CD4-positive, alpha-beta T cell (primary cell): ENCODE measurements around the gene RPS6KA3. TPM values are rescaled to one million over a fixed set of nuclear protein-coding genes. Genes with fewer than 3 reads are reported as not detected.

ENCODE experiments used
- ATAC-seq: fragments of 200-7000 bp; cut with Tn5 transposase; one replicate; pipeline ENCODE4 v1.10.0; 2022; ENCODE audit warnings: mild to moderate bottlenecking; ENCODE audit not compliant: poor library complexity
- CTCF ChIA-PET: fragments of 350-600 bp; sonication (Branson Sonifier 250); formaldehyde crosslinking; loops from one replicate; lab custom pipeline; 2021; ENCODE audit warnings: antibody characterized with exemption, inconsistent platforms; lab: Charles Lee
- POLR2A ChIA-PET: fragments of 350-600 bp; sonication (Branson Sonifier 250); formaldehyde crosslinking; loops from one replicate; lab custom pipeline; 2021; ENCODE audit warnings: antibody characterized with exemption, inconsistent platforms; lab: Charles Lee
- DNase-seq, 14 experiments: peaks; one replicate each; pipeline ENCODE4 v3.0.0-alpha.2; 2013 to 2020; ENCODE audit warnings: mixed read lengths in 2 of 14
- H3K27ac ChIP-seq, 2 donors: one replicate each; pipeline versions ENCODE4 v1.5.1 to v1.7.0; 2013; ENCODE audit warnings: low read length in 2 of 2, low read depth in 1 of 2, mild to moderate bottlenecking in 1 of 2
- H3K27me3 ChIP-seq, 2 experiments: 1 replicate in 1 of 2; 2 replicates in 1 of 2; pipeline versions ENCODE4 v1.6.1 to v1.7.0; 2013; ENCODE audit warnings: low read length in 2 of 2, control low read depth in 1 of 2, mild to moderate bottlenecking in 1 of 2, moderate library complexity in 1 of 2; ENCODE audit not compliant: insufficient read depth in 2 of 2, control insufficient read depth in 1 of 2
- H3K36me3 ChIP-seq: one replicate; pipeline ENCODE4 v1.6.1; 2013; ENCODE audit warnings: low read length, control low read depth; ENCODE audit not compliant: insufficient read depth
- H3K4me1 ChIP-seq: one replicate; pipeline ENCODE4 v1.6.1; 2013; ENCODE audit warnings: low read length, control low read depth; ENCODE audit not compliant: insufficient read depth
- H3K4me3 ChIP-seq: one replicate; pipeline ENCODE4 v1.5.1; 2013; ENCODE audit warnings: mild to moderate bottlenecking, low read length, moderate library complexity
- H3K9me3 ChIP-seq, 2 experiments: 1 replicate in 1 of 2; 2 replicates in 1 of 2; pipeline versions ENCODE4 v1.6.1 to v1.7.0; 2013; ENCODE audit warnings: low read length in 2 of 2, mild to moderate bottlenecking in 2 of 2, control low read depth in 1 of 2, moderate library complexity in 1 of 2; ENCODE audit not compliant: control insufficient read depth in 1 of 2, insufficient read depth in 1 of 2
- H3K27ac Mint-ChIP-seq: one replicate; pipeline ENCODE4 v1.8.0; 2020; ENCODE audit warnings: mixed read lengths
- H3K27me3 Mint-ChIP-seq: one replicate; pipeline ENCODE4 v1.8.0; 2021; ENCODE audit warnings: mixed read lengths
- H3K36me3 Mint-ChIP-seq: one replicate; pipeline ENCODE4 v1.8.0; 2021; ENCODE audit warnings: low read depth, mixed read lengths
- H3K4me1 Mint-ChIP-seq: one replicate; pipeline ENCODE4 v1.8.0; 2021; ENCODE audit warnings: low read depth, mixed read lengths
- H3K4me3 Mint-ChIP-seq: one replicate; pipeline ENCODE4 v1.8.0; 2020; ENCODE audit warnings: mild to moderate bottlenecking, mixed read lengths
- H3K9me3 Mint-ChIP-seq: one replicate; pipeline ENCODE4 v1.8.0; 2020; ENCODE audit warnings: mixed read lengths
- CTCF ChIP-seq: fragments of 200-600 bp; IDR thresholded peaks from one replicate; pipeline ENCODE4 v1.8.0; 2022; ENCODE audit warnings: antibody characterized with exemption, mild to moderate bottlenecking
- intact Hi-C, 2 experiments: fragments of 100-400 bp; cut with DNase I in 1 of 2; cut with micrococcal nuclease in 1 of 2; formaldehyde crosslinking; loops; one replicate each; pipeline versions ENCODE4 v1.15.1 to v1.9.0; 2023 to 2025; cut with DNase I, micrococcal nuclease
- total RNA-seq, 174 experiments: library from RNA in 2 of 174; stranded (reverse) in 2 of 174; gene quantifications; one replicate each; pipeline ENCODE4 v1.2.3 and lab custom pipeline; 2021 to 2026

The RPS6KA3 gene
- total RNA-seq, 2 experiments from 2014 or later: 39.6 to 39.7 TPM

- no peaks in the 10 kb centered on the region for H3K27me3 ChIP-seq
- H3K4me3 ChIP-seq: no peak overlapping the region
- H3K9me3 Mint-ChIP-seq: no peaks in the 10 kb centered on the region
- H3K4me1 ChIP-seq: no peaks in the 10 kb centered on the region
- no peak for TF ChIP-seq CTCF
- ATAC-seq: no peak
- no peaks in the 10 kb centered on the region for H3K4me1 Mint-ChIP-seq
- ChIA-PET POLR2A (no interaction called here), CTCF (no interaction called here)
- DNase-seq: no peak
- H3K36me3 Mint-ChIP-seq: no peaks in the 10 kb centered on the region
- no peak overlapping the region for H3K4me3 Mint-ChIP-seq
- no peaks in the 10 kb centered on the region for H3K27me3 Mint-ChIP-seq
- H3K9me3 ChIP-seq: no peaks in the 10 kb centered on the region
- H3K27ac Mint-ChIP-seq: no peak overlapping the region
- intact Hi-C loops: no loop called here
- no peak overlapping the region for H3K27ac ChIP-seq
- H3K36me3 ChIP-seq: no peaks in the 10 kb centered on the region
Measured at GRCh38 chrX:20101934-20102581, 164.7 kb downstream of the RPS6KA3 start.

Other genes starting within 250 kb of the RPS6KA3 start
- gene MAP7D2, start 150.0 kb downstream of the RPS6KA3 start, total RNA-seq: under 1 TPM; 0.11 to 0.17 TPM
- gene EIF1AX, start 125.1 kb downstream of the RPS6KA3 start, total RNA-seq: 10 to 100 TPM; 56.1 to 62.5 TPM